ENCODE results near the gene CDC25A.
A peak's percentile ranks its signal among the peaks of the same experiment; 100 is the strongest.

CDC25A gene

GRCh38 chr3:48215876-48216275 lies 27.7 kb upstream of the CDC25A start:
- H4K91ac ChIP-seq (ENCODE audit: low read length): no peak overlapping the region
- no peak overlapping the region for H3K18ac ChIP-seq (ENCODE audit: low read depth in 1 of 2, low read length in 2 of 2)
- no peak overlapping the region for H3K9ac ChIP-seq (ENCODE audit: low read length)
- H2BK120ac ChIP-seq (ENCODE audit: low read depth, low read length): no peak overlapping the region
- H2AK5ac ChIP-seq (ENCODE audit: low read length, severe bottlenecking): no peak overlapping the region
- H3K4ac ChIP-seq (ENCODE audit: low read depth in 1 of 2, low read length in 2 of 2): no peak overlapping the region
- no peak overlapping the region for H2BK12ac ChIP-seq (ENCODE audit: low read length in 2 of 2)
- H2AFZ ChIP-seq (ENCODE audit: low read depth, low read length): no peak overlapping the region
- no peak overlapping the region for H3K27ac ChIP-seq (ENCODE audit: low read length, poor library complexity, severe bottlenecking)
- peaks cover 9% of the 10 kb centered on the region for H3K4me1 ChIP-seq (ENCODE audit: control insufficient read depth, insufficient read depth, low read depth, low read length)
- H2BK15ac ChIP-seq (ENCODE audit: low read depth, poor library complexity, severe bottlenecking): no peak overlapping the region
- H3K79me1 ChIP-seq (replicated peaks; ENCODE audit: low read length, poor library complexity, severe bottlenecking): no peaks in the 10 kb centered on the region
- no peak overlapping the region for H3K4me2 ChIP-seq (ENCODE audit: low read length, poor library complexity, severe bottlenecking)
- no peak overlapping the region for H3K23ac ChIP-seq (ENCODE audit: low read length in 2 of 2)
- H3K14ac ChIP-seq (ENCODE audit: low read length in 2 of 2): no peak overlapping the region
- no peak overlapping the region for H4K8ac ChIP-seq (ENCODE audit: low read length)
- 79% methylated on average over 5 of the region's 5 CpGs for WGBS
- no peak overlapping the region for H2BK5ac ChIP-seq (ENCODE audit: low read depth, low read length, poor library complexity, severe bottlenecking)
- H3K9me3 ChIP-seq (ENCODE audit: control insufficient read depth, low read length): no peaks in the 10 kb centered on the region
- H3K4me3 ChIP-seq (ENCODE audit: insufficient read depth in 1 of 2, low read depth in 1 of 2, low read length in 2 of 2): peak overlapping the region in 1 of 2 experiments; percentile 36
- no peak for DNase-seq
- H3K27me3 ChIP-seq (ENCODE audit: control insufficient read depth in 1 of 2, insufficient read depth in 1 of 2, low read length in 2 of 2): peaks cover 0 to 19% of the 10 kb centered on the region in 2 experiments
- H3K36me3 ChIP-seq (ENCODE audit: control insufficient read depth in 1 of 2, insufficient read depth in 2 of 2, low read depth in 1 of 2, low read length in 2 of 2): no peaks in the 10 kb centered on the region

GRCh38 chr3:48215466-48215865 lies 27.2 kb upstream of the CDC25A start:
- Histone ChIP-seq H3K27me3 (ENCODE audit: control insufficient read depth in 1 of 2, insufficient read depth in 1 of 2, low read length in 2 of 2) (peaks cover 0 to 16% of the 10 kb centered on the region in 2 experiments), H3K4me1 (ENCODE audit: control insufficient read depth, insufficient read depth, low read depth, low read length) (peaks cover 9% of the 10 kb centered on the region), H3K9me3 (ENCODE audit: control insufficient read depth, low read length) (no peaks in the 10 kb centered on the region), H2BK12ac (ENCODE audit: low read length in 2 of 2) (no peak overlapping the region), H3K79me1 (replicated peaks; ENCODE audit: low read length, poor library complexity, severe bottlenecking) (no peaks in the 10 kb centered on the region), H2AK5ac (ENCODE audit: low read length, severe bottlenecking) (no peak overlapping the region), H4K91ac (ENCODE audit: low read length) (no peak overlapping the region), H2BK5ac (ENCODE audit: low read depth, low read length, poor library complexity, severe bottlenecking) (no peak overlapping the region), H3K36me3 (ENCODE audit: control insufficient read depth in 1 of 2, insufficient read depth in 2 of 2, low read depth in 1 of 2, low read length in 2 of 2) (no peaks in the 10 kb centered on the region), H3K4me3 (ENCODE audit: insufficient read depth in 1 of 2, low read depth in 1 of 2, low read length in 2 of 2) (peak overlapping the region in 1 of 2 experiments; percentile 36), H3K9ac (ENCODE audit: low read length) (no peak overlapping the region), H3K18ac (ENCODE audit: low read depth in 1 of 2, low read length in 2 of 2) (no peak overlapping the region), H3K27ac (ENCODE audit: low read length, poor library complexity, severe bottlenecking) (no peak overlapping the region), H4K8ac (ENCODE audit: low read length) (no peak overlapping the region), H3K4ac (ENCODE audit: low read depth in 1 of 2, low read length in 2 of 2) (no peak overlapping the region), H3K14ac (ENCODE audit: low read length in 2 of 2) (no peak overlapping the region), H3K23ac (ENCODE audit: low read length in 2 of 2) (no peak overlapping the region), H2BK120ac (ENCODE audit: low read depth, low read length) (no peak overlapping the region), H2AFZ (ENCODE audit: low read depth, low read length) (no peak overlapping the region), H2BK15ac (ENCODE audit: low read depth, poor library complexity, severe bottlenecking) (no peak overlapping the region), H3K4me2 (ENCODE audit: low read length, poor library complexity, severe bottlenecking) (no peak overlapping the region)
- DNase-seq: peak; percentile 65
- 65% methylated on average over 3 of the region's 4 CpGs for WGBS

- no peak for DNase-seq
- Histone ChIP-seq H3K9me3 (ENCODE audit: control insufficient read depth, low read length) (no peaks in the 10 kb centered on the region), H3K4me2 (ENCODE audit: low read length, poor library complexity, severe bottlenecking) (no peak overlapping the region), H4K8ac (ENCODE audit: low read length) (no peak overlapping the region), H3K23ac (ENCODE audit: low read length in 2 of 2) (no peak overlapping the region), H3K4me1 (ENCODE audit: control insufficient read depth, insufficient read depth, low read depth, low read length) (peaks cover 9% of the 10 kb centered on the region), H2BK12ac (ENCODE audit: low read length in 2 of 2) (peak overlapping the region in 1 of 2 experiments; percentile 23), H3K27me3 (ENCODE audit: control insufficient read depth in 1 of 2, insufficient read depth in 1 of 2, low read length in 2 of 2) (peaks cover 0 to 16% of the 10 kb centered on the region in 2 experiments), H3K14ac (ENCODE audit: low read length in 2 of 2) (no peak overlapping the region), H3K36me3 (ENCODE audit: control insufficient read depth in 1 of 2, insufficient read depth in 2 of 2, low read depth in 1 of 2, low read length in 2 of 2) (no peaks in the 10 kb centered on the region), H3K18ac (ENCODE audit: low read depth in 1 of 2, low read length in 2 of 2) (no peak overlapping the region), H2BK120ac (ENCODE audit: low read depth, low read length) (no peak overlapping the region), H3K9ac (ENCODE audit: low read length) (no peak overlapping the region), H3K79me1 (replicated peaks; ENCODE audit: low read length, poor library complexity, severe bottlenecking) (no peaks in the 10 kb centered on the region), H2AFZ (ENCODE audit: low read depth, low read length) (no peak overlapping the region), H3K27ac (ENCODE audit: low read length, poor library complexity, severe bottlenecking) (no peak overlapping the region), H2BK5ac (ENCODE audit: low read depth, low read length, poor library complexity, severe bottlenecking) (no peak overlapping the region), H2AK5ac (ENCODE audit: low read length, severe bottlenecking) (no peak overlapping the region), H2BK15ac (ENCODE audit: low read depth, poor library complexity, severe bottlenecking) (no peak overlapping the region), H4K91ac (ENCODE audit: low read length) (no peak overlapping the region), H3K4ac (ENCODE audit: low read depth in 1 of 2, low read length in 2 of 2) (no peak overlapping the region), H3K4me3 (ENCODE audit: insufficient read depth in 1 of 2, low read depth in 1 of 2, low read length in 2 of 2) (peak overlapping the region in 1 of 2 experiments; percentile 36)
- 90% methylated on average over 3 of the region's 3 CpGs for WGBS
Measured at GRCh38 chr3:48215019-48215418, 26.8 kb upstream of the CDC25A start.

- Histone ChIP-seq H2BK120ac (ENCODE audit: low read depth, low read length) (no peak overlapping the region), H2AK5ac (ENCODE audit: low read length, severe bottlenecking) (no peak overlapping the region), H3K18ac (ENCODE audit: low read depth in 1 of 2, low read length in 2 of 2) (no peak overlapping the region), H2BK15ac (ENCODE audit: low read depth, poor library complexity, severe bottlenecking) (no peak overlapping the region), H3K9ac (ENCODE audit: low read length) (no peak overlapping the region), H3K27ac (ENCODE audit: low read length, poor library complexity, severe bottlenecking) (no peak overlapping the region), H3K36me3 (ENCODE audit: control insufficient read depth in 1 of 2, insufficient read depth in 2 of 2, low read depth in 1 of 2, low read length in 2 of 2) (no peaks in the 10 kb centered on the region), H3K4me3 (ENCODE audit: insufficient read depth in 1 of 2, low read depth in 1 of 2, low read length in 2 of 2) (no peak overlapping the region), H3K4ac (ENCODE audit: low read depth in 1 of 2, low read length in 2 of 2) (no peak overlapping the region), H3K4me2 (ENCODE audit: low read length, poor library complexity, severe bottlenecking) (no peak overlapping the region), H3K79me1 (replicated peaks; ENCODE audit: low read length, poor library complexity, severe bottlenecking) (no peaks in the 10 kb centered on the region), H3K27me3 (ENCODE audit: control insufficient read depth in 1 of 2, insufficient read depth in 1 of 2, low read length in 2 of 2) (peaks cover 0 to 16% of the 10 kb centered on the region in 2 experiments), H2BK12ac (ENCODE audit: low read length in 2 of 2) (no peak overlapping the region), H4K8ac (ENCODE audit: low read length) (no peak overlapping the region), H2AFZ (ENCODE audit: low read depth, low read length) (no peak overlapping the region), H2BK5ac (ENCODE audit: low read depth, low read length, poor library complexity, severe bottlenecking) (no peak overlapping the region), H4K91ac (ENCODE audit: low read length) (no peak overlapping the region), H3K9me3 (ENCODE audit: control insufficient read depth, low read length) (no peaks in the 10 kb centered on the region), H3K23ac (ENCODE audit: low read length in 2 of 2) (no peak overlapping the region), H3K4me1 (ENCODE audit: control insufficient read depth, insufficient read depth, low read depth, low read length) (peaks cover 9% of the 10 kb centered on the region), H3K14ac (ENCODE audit: low read length in 2 of 2) (no peak overlapping the region)
- DNase-seq: no peak
- WGBS: 92% methylated on average over 3 of the region's 3 CpGs
Measured at GRCh38 chr3:48214225-48214624, 26.0 kb upstream of the CDC25A start.
